Measurements from ENCODE around the gene IGF2R.

- TF ChIP-seq, protein P1, sequence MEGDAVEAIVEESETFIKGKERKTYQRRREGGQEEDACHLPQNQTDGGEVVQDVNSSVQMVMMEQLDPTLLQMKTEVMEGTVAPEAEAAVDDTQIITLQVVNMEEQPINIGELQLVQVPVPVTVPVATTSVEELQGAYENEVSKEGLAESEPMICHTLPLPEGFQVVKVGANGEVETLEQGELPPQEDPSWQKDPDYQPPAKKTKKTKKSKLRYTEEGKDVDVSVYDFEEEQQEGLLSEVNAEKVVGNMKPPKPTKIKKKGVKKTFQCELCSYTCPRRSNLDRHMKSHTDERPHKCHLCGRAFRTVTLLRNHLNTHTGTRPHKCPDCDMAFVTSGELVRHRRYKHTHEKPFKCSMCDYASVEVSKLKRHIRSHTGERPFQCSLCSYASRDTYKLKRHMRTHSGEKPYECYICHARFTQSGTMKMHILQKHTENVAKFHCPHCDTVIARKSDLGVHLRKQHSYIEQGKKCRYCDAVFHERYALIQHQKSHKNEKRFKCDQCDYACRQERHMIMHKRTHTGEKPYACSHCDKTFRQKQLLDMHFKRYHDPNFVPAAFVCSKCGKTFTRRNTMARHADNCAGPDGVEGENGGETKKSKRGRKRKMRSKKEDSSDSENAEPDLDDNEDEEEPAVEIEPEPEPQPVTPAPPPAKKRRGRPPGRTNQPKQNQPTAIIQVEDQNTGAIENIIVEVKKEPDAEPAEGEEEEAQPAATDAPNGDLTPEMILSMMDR (IDR thresholded peaks at IDR 0.05; ENCODE audit: low read depth, low read length, poor library complexity, severe bottlenecking): no peak
- TF ChIP-seq EZH2phosphoT487 (IDR thresholded peaks at IDR 0.05; ENCODE audit: borderline replicate concordance, low read length): no peak
Measured at GRCh38 chr6:160085713-160086505, 117.0 kb downstream of the IGF2R start.
